ENCODE data around the gene ZBTB26. TPM values are rescaled to one million over a fixed set of nuclear protein-coding genes. Genes with fewer than 3 reads are reported as not detected.

Gene ZBTB26
- total and polyA plus RNA-seq, 10 of the 15 experiments (the other 5 are each of a cell fraction or from before 2014, with no cell fraction given): 1.8 to 19.5 (median 4.5) TPM

GRCh38 chr9:122883125-122883524, 48.2 kb downstream of the ZBTB26 start:
- WGBS (ENCODE audit: insufficient coverage, insufficient replicate concordance, low lambda C conversion rate, missing lambda C conversion rate): 23% methylated on average over 2 of the region's 2 CpGs
- in situ Hi-C loops (cut with MboI): no loop called here
- Histone ChIP-seq H3K27me3 (replicated peaks in 1 of 2; ENCODE audit: control insufficient read depth in 2 of 2, insufficient read depth in 2 of 2, low read length in 1 of 2) (no peaks in the 10 kb centered on the region), H3K27ac (ENCODE audit: control insufficient read depth, insufficient read depth) (no peak overlapping the region), H3K79me2 (ENCODE audit: control insufficient read depth, insufficient read depth, low read length) (no peaks in the 10 kb centered on the region), H3K4me1 (ENCODE audit: control insufficient read depth, insufficient read depth, low read length) (no peaks in the 10 kb centered on the region), H2AFZ (ENCODE audit: control insufficient read depth, low read depth, low read length) (no peak overlapping the region), H3K4me2 (ENCODE audit: control insufficient read depth, insufficient read depth) (no peak overlapping the region), H4K20me1 (ENCODE audit: control insufficient read depth, insufficient read depth) (no peaks in the 10 kb centered on the region), H3K36me3 (ENCODE audit: control insufficient read depth in 2 of 2, insufficient read depth in 2 of 2, low read length in 1 of 2) (peaks cover 6 to 36% of the 10 kb centered on the region in 2 experiments), H3K9me3 (replicated peaks; ENCODE audit: control insufficient read depth, insufficient read depth, low read length) (no peaks in the 10 kb centered on the region), H3K4me3 (no peak overlapping the region), H3K9ac (ENCODE audit: control insufficient read depth, insufficient read depth, low read length) (no peak overlapping the region)
- ATAC-seq (no peak), DNase-seq (ENCODE audit: low read depth, low spot score) (no peak), FAIRE-seq (no peak)
- ChIA-PET SMC1A (ENCODE audit: uncharacterized antibody, unreplicated experiment) (interaction anchor here (1.2 to 1.7 kb wide), 3 partner anchors 15 to 108 kb away, joined by 3 to 6 read pairs (median 5); no protein-coding TSS in a partner anchor), POLR2A (interaction anchor here (1.0 kb wide), 1 partner anchor 14 kb away, joined by 4 read pairs; no protein-coding TSS in a partner anchor), CTCF (interaction anchor here (1.2 to 1.3 kb wide), 2 partner anchors 21 to 108 kb away, joined by 3 to 7 read pairs; no protein-coding TSS in a partner anchor), RAD21 (ENCODE audit: unreplicated experiment) (no interaction called here)
- intact Hi-C loops (cut with micrococcal nuclease; ENCODE audit: unreplicated experiment): no loop called here
- TF ChIP-seq E2F4 (IDR thresholded peaks at IDR 0.05; ENCODE audit: low read depth, low read length) (no peak), TCF3 (IDR thresholded peaks at IDR 0.05; ENCODE audit: borderline replicate concordance, insufficient read depth, low read depth, low read length) (no peak), PAX5 (IDR thresholded peaks at IDR 0.05; ENCODE audit: borderline replicate concordance, low read depth, low read length) (no peak), MEF2A (IDR thresholded peaks at IDR 0.05; ENCODE audit: insufficient read depth, low read depth, low read length) (no peak), EGR1 (IDR thresholded peaks at IDR 0.05; ENCODE audit: borderline replicate concordance in 1 of 2, low read depth in 2 of 2, low read length in 2 of 2) (no peak), NR2C2 (IDR thresholded peaks at IDR 0.05; ENCODE audit: borderline replicate concordance, control insufficient read depth, insufficient read length, low read depth) (no peak)
- TF ChIP-seq, protein P1, sequence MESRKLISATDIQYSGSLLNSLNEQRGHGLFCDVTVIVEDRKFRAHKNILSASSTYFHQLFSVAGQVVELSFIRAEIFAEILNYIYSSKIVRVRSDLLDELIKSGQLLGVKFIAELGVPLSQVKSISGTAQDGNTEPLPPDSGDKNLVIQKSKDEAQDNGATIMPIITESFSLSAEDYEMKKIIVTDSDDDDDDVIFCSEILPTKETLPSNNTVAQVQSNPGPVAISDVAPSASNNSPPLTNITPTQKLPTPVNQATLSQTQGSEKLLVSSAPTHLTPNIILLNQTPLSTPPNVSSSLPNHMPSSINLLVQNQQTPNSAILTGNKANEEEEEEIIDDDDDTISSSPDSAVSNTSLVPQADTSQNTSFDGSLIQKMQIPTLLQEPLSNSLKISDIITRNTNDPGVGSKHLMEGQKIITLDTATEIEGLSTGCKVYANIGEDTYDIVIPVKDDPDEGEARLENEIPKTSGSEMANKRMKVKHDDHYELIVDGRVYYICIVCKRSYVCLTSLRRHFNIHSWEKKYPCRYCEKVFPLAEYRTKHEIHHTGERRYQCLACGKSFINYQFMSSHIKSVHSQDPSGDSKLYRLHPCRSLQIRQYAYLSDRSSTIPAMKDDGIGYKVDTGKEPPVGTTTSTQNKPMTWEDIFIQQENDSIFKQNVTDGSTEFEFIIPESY (IDR thresholded peaks at IDR 0.05): no peak
- TF ChIP-seq, protein P2, sequence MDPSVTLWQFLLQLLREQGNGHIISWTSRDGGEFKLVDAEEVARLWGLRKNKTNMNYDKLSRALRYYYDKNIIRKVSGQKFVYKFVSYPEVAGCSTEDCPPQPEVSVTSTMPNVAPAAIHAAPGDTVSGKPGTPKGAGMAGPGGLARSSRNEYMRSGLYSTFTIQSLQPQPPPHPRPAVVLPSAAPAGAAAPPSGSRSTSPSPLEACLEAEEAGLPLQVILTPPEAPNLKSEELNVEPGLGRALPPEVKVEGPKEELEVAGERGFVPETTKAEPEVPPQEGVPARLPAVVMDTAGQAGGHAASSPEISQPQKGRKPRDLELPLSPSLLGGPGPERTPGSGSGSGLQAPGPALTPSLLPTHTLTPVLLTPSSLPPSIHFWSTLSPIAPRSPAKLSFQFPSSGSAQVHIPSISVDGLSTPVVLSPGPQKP (IDR thresholded peaks at IDR 0.05; ENCODE audit: low read depth, low read length): no peak
- BruUV-seq (replicated peaks): no TSS peak
